ENCODE data around the gene ITPR1. TPM values are rescaled to one million over a fixed set of nuclear protein-coding genes. Genes with fewer than 3 reads are reported as not detected.
A peak's percentile ranks its signal among the peaks of the same experiment; 100 is the strongest.

The ITPR1 gene
- total and polyA plus RNA-seq, 2 experiments from 2014 or later = 1.4 to 2.5 TPM

DNA sequence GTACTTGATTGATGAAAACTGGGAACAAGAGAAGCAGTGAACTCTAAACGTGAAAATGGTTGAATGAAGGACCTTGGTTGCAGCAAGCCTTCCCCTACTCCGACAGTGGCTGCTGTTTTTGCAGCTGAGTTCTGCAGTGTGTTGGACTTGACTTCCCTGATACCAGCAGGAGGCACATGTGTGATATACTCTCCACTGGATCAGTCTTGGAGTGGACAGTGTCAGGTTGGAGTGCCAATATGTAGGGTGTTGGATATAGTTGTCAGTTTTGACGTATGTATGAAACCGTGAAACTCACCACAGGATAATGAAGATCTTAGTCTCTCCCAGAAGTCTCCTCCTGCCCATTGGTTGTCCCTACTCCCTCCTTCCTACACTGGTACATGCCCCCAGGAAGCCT, 106.5 kb downstream of the ITPR1 start:
- in situ Hi-C loops (cut with MboI) = no loop called here
- Histone ChIP-seq H3K4me3 (no peak overlapping the region), H3K9me2 (ENCODE audit: insufficient read depth) (no peaks in the 10 kb centered on the region), H3F3A (ENCODE audit: insufficient read depth) (no peaks in the 10 kb centered on the region), H3K27ac (no peak overlapping the region), H3K79me2 (ENCODE audit: insufficient read depth) (no peaks in the 10 kb centered on the region), H3K36me3 (ENCODE audit: low read depth) (no peaks in the 10 kb centered on the region), H3K4me1 (ENCODE audit: insufficient read depth) (no peaks in the 10 kb centered on the region), H3K27me3 (replicated peaks; ENCODE audit: insufficient read depth) (no peaks in the 10 kb centered on the region), H4K20me1 (ENCODE audit: insufficient read depth) (no peaks in the 10 kb centered on the region), H3K9me3 (ENCODE audit: low read depth) (no peaks in the 10 kb centered on the region), H3K4me2 (ENCODE audit: unreplicated experiment) (no peak overlapping the region), H3K9ac (no peak overlapping the region), H2AFZ (no peak overlapping the region)
- TF ChIP-seq EZH2phosphoT487 (IDR thresholded peaks at IDR 0.05; ENCODE audit: insufficient read depth, low read depth) = no peak
- TF ChIP-seq EZH2 (IDR thresholded peaks at IDR 0.05; ENCODE audit: insufficient read depth, poor library complexity, severe bottlenecking) = no peak
- WGBS, 2 experiments (ENCODE audit: low coverage in 1 of 2, low lambda C conversion rate in 2 of 2, missing lambda C conversion rate in 2 of 2) = 68 to 72% methylated on average over 4 of the region's 4 CpGs
- no peak for DNase-seq

DNA sequence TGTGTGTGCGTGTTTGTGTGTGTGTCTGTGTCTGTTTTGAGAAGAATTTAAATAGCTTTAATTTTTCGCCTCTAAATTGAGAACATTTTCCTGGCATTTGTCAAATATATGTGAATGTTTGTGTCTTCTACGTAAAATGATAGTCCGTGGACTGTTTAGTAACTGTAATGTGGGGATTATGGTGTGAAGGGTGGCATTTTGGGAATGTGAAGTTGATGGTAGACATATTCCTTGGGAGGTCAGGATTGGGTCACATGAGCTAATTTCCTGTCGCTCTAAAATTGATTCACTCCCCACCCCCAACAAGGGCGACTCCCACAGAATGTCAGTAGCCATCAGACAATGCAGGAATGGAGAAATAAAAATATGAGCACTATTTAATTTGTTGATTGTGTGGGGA, 107.3 kb downstream of the ITPR1 start:
- Histone ChIP-seq H3F3A (ENCODE audit: insufficient read depth) (no peaks in the 10 kb centered on the region), H3K9me2 (ENCODE audit: insufficient read depth) (no peaks in the 10 kb centered on the region), H3K36me3 (ENCODE audit: low read depth) (no peaks in the 10 kb centered on the region), H3K4me3 (no peak overlapping the region), H2AFZ (no peak overlapping the region), H3K27me3 (replicated peaks; ENCODE audit: insufficient read depth) (no peaks in the 10 kb centered on the region), H3K4me1 (ENCODE audit: insufficient read depth) (no peaks in the 10 kb centered on the region), H3K79me2 (ENCODE audit: insufficient read depth) (no peaks in the 10 kb centered on the region), H3K27ac (no peak overlapping the region), H3K4me2 (ENCODE audit: unreplicated experiment) (no peak overlapping the region), H3K9ac (no peak overlapping the region), H3K9me3 (ENCODE audit: low read depth) (no peaks in the 10 kb centered on the region), H4K20me1 (ENCODE audit: insufficient read depth) (no peaks in the 10 kb centered on the region)
- 32 to 35% methylated on average over 6 of the region's 6 CpGs for WGBS, 2 experiments (ENCODE audit: low coverage in 1 of 2, low lambda C conversion rate in 2 of 2, missing lambda C conversion rate in 2 of 2)
- TF ChIP-seq EZH2phosphoT487 (IDR thresholded peaks at IDR 0.05; ENCODE audit: insufficient read depth, low read depth) (no peak), EZH2 (IDR thresholded peaks at IDR 0.05; ENCODE audit: insufficient read depth, poor library complexity, severe bottlenecking) (no peak)
- in situ Hi-C loops (cut with MboI) = no loop called here
- DNase-seq = no peak

DNA sequence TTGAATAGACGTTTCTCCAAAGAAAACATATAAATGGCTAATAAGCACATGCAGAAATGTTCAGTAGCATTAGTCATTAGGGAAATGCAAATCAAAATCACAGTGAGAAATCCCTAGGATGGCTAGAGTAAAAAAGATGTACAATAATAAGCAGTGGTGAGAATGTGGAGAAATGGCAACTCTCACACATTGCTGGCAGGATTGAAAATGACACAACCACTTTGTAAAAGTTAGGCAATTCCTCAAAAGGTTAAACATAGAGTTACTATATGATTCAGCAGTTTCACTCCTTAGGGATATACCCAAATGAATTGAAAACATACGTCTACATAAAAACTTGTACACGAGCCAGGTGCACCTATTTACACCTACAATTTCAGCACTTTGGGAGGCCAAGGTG, 108.7 kb downstream of the ITPR1 start:
- WGBS, 2 experiments (ENCODE audit: low coverage in 1 of 2, low lambda C conversion rate in 2 of 2, missing lambda C conversion rate in 2 of 2) = 18 to 19% methylated on average over 3 of the region's 3 CpGs
- Histone ChIP-seq H3K4me3 (no peak overlapping the region), H3K27me3 (replicated peaks; ENCODE audit: insufficient read depth) (0 out of 2 replicates have a peak, but pooled peaks cover 6% of the 10 kb centered on the region), H3K27ac (no peak overlapping the region), H3K4me1 (ENCODE audit: insufficient read depth) (no peaks in the 10 kb centered on the region), H3K9ac (no peak overlapping the region), H3F3A (ENCODE audit: insufficient read depth) (no peaks in the 10 kb centered on the region), H3K79me2 (ENCODE audit: insufficient read depth) (no peaks in the 10 kb centered on the region), H3K4me2 (ENCODE audit: unreplicated experiment) (no peak overlapping the region), H4K20me1 (ENCODE audit: insufficient read depth) (no peaks in the 10 kb centered on the region), H3K9me3 (ENCODE audit: low read depth) (no peaks in the 10 kb centered on the region), H2AFZ (no peak overlapping the region), H3K9me2 (ENCODE audit: insufficient read depth) (no peaks in the 10 kb centered on the region), H3K36me3 (ENCODE audit: low read depth) (no peaks in the 10 kb centered on the region)
- in situ Hi-C loops (cut with MboI) = no loop called here
- no peak for TF ChIP-seq EZH2 (IDR thresholded peaks at IDR 0.05; ENCODE audit: insufficient read depth, poor library complexity, severe bottlenecking)
- TF ChIP-seq EZH2phosphoT487 (IDR thresholded peaks at IDR 0.05; ENCODE audit: insufficient read depth, low read depth) = no peak
- peak; percentile 48 for DNase-seq

DNA sequence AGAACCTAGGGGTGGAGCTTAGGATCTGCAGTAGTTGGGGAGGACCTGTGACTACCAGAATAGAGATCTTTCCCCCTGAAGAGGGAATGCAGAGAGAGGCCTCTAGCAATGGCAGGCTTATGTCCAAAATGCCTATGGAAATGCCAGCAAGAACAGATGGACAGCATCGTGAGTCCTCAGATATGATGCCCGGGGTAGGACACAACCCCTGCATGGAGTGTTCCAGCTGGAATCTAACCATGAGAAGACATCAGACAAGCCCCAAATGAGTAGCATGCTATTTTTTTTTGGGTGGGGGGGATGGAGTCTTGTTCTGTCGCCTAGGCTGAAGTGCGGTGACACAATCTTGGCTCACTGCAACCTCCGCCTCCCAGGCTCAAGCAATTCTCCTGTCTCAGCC, 111.5 kb downstream of the ITPR1 start:
- Histone ChIP-seq H3K9me2 (ENCODE audit: insufficient read depth) (no peaks in the 10 kb centered on the region), H3K4me3 (no peak overlapping the region), H3K4me1 (ENCODE audit: insufficient read depth) (no peaks in the 10 kb centered on the region), H3K27me3 (replicated peaks; ENCODE audit: insufficient read depth) (0 out of 2 replicates have a peak, but pooled peaks cover 8% of the 10 kb centered on the region), H3K4me2 (ENCODE audit: unreplicated experiment) (no peak overlapping the region), H3F3A (ENCODE audit: insufficient read depth) (no peaks in the 10 kb centered on the region), H3K9ac (no peak overlapping the region), H2AFZ (no peak overlapping the region), H3K79me2 (ENCODE audit: insufficient read depth) (no peaks in the 10 kb centered on the region), H4K20me1 (ENCODE audit: insufficient read depth) (no peaks in the 10 kb centered on the region), H3K9me3 (ENCODE audit: low read depth) (no peaks in the 10 kb centered on the region), H3K36me3 (ENCODE audit: low read depth) (no peaks in the 10 kb centered on the region), H3K27ac (no peak overlapping the region)
- TF ChIP-seq EZH2 (IDR thresholded peaks at IDR 0.05; ENCODE audit: insufficient read depth, poor library complexity, severe bottlenecking) = no peak
- no peak for TF ChIP-seq EZH2phosphoT487 (IDR thresholded peaks at IDR 0.05; ENCODE audit: insufficient read depth, low read depth)
- in situ Hi-C loops (cut with MboI) = no loop called here
- no peak for DNase-seq
- WGBS, 2 experiments (ENCODE audit: low coverage in 1 of 2, low lambda C conversion rate in 2 of 2, missing lambda C conversion rate in 2 of 2) = 57 to 60% methylated on average over 5 of the region's 5 CpGs

DNA sequence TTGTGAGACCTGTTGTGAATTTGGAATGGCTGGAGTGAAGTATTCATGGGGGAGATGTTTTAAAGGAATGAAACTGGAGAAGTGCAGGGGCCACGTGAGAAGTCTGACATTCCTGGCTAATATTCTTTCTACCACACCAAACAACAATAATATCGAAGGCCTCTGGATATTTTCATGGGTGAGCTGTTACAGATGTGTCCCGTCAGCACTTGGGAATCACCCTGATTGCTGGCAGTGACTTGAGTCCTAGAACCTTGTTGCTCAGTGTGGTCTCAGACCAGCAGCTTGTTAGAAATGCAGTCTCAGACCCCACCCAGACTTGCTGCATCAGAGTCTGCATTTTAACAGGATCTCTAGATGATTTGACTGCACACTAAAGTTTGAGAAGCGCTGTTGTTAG, 113.8 kb downstream of the ITPR1 start:
- 33 to 46% methylated on average over 4 of the region's 4 CpGs for WGBS, 2 experiments (ENCODE audit: low coverage in 1 of 2, low lambda C conversion rate in 2 of 2, missing lambda C conversion rate in 2 of 2)
- Histone ChIP-seq H3K9me3 (ENCODE audit: low read depth) (no peaks in the 10 kb centered on the region), H3K4me1 (ENCODE audit: insufficient read depth) (no peaks in the 10 kb centered on the region), H3K36me3 (ENCODE audit: low read depth) (no peaks in the 10 kb centered on the region), H3K79me2 (ENCODE audit: insufficient read depth) (no peaks in the 10 kb centered on the region), H3K27me3 (replicated peaks; ENCODE audit: insufficient read depth) (0 out of 2 replicates have a peak, but pooled peaks cover 8% of the 10 kb centered on the region), H3K4me3 (no peak overlapping the region), H2AFZ (no peak overlapping the region), H3K9ac (no peak overlapping the region), H3F3A (ENCODE audit: insufficient read depth) (no peaks in the 10 kb centered on the region), H3K27ac (no peak overlapping the region), H3K4me2 (ENCODE audit: unreplicated experiment) (no peak overlapping the region), H4K20me1 (ENCODE audit: insufficient read depth) (no peaks in the 10 kb centered on the region), H3K9me2 (ENCODE audit: insufficient read depth) (no peaks in the 10 kb centered on the region)
- TF ChIP-seq EZH2 (IDR thresholded peaks at IDR 0.05; ENCODE audit: insufficient read depth, poor library complexity, severe bottlenecking) (no peak), EZH2phosphoT487 (IDR thresholded peaks at IDR 0.05; ENCODE audit: insufficient read depth, low read depth) (no peak)
- in situ Hi-C loops (cut with MboI) = no loop called here
- no peak for DNase-seq
